ENCODE data around the gene NOLC1.
A peak's percentile ranks its signal among the peaks of the same experiment; 100 is the strongest.

NOLC1 gene

DNA sequence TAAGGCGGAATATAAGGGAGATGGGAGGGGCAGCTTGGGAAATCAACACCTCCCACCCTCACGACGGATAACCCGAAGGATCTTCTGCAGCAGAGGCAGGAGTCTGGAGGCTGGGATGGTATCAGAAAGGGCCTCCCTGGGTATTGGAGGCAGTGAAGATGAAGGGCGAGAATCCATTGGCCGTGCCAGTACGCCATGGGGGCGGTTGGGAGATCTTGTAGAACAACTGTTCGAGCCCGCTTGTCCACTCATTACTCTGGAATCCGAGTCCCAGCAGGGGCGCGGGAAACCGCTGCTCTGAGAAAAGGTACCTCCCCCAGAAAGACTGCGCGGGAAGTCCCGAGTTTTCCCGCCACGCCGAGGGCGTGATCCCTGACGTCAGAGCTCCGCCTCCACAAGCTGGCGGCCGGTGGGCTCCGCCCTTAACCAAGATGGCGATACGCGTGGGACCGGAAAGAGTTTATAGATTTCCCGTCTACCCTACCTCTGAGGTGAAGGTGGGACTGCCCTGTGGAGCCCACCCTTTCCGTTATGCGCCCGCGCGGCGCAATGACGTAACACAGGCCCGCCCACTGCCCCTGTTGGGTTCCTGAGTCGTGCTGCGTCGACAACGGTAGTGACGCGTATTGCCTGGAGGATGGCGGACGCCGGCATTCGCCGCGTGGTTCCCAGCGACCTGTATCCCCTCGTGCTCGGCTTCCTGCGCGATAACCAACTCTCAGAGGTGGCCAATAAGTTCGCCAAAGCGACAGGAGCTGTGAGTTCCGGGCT is at the start of gene NOLC1:
Gene NOLC1 (plus strand): TSS at position 616 of the 771 bp plus-strand sequence. CDS start 22 bp downstream, at position 638.
- peak; percentile 89 for DNase-seq (ENCODE audit: low spot score)

DNA sequence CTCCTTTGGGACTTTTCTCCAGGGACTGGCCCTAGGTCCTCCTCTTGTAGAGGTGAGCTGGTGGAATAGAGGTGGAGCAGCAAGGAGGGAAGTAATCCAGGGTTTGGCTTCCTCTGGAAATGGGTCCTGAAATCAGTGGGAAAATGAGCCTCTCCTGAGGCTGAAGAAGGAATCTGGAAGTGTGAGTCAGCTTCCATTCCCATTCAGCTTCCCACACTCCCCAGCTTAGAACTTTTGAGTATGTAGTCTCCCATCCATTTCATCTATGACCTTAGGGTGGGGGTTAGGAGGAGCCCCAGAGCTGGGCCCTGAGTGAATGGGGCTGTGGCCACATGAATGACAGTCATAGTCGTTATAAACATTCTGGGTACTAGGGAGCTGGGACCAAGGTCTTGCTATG is 49.8 kb upstream of the NOLC1 start:
- DNase-seq (ENCODE audit: low spot score), result no peak

DNA sequence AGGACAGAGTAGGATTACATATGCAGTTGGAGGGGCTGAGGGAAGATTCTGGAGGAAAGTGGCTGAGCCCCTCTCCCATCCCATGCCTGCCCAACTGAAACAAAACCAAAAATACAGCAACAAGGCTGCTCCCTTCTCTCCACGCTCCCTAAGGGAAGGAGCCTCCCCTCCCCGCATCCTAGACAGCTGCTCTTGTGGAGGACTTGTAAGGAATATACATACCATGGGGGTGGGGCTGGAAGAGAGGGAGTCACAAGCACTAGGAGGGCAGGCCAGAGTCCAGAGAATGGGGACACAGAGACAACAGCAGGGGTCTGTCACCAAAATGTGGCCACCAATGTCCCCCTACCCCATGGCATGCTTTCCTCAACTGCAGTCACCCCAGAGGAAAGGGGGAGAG is 45.2 kb upstream of the NOLC1 start:
- DNase-seq (ENCODE audit: low spot score), result no peak

DNA sequence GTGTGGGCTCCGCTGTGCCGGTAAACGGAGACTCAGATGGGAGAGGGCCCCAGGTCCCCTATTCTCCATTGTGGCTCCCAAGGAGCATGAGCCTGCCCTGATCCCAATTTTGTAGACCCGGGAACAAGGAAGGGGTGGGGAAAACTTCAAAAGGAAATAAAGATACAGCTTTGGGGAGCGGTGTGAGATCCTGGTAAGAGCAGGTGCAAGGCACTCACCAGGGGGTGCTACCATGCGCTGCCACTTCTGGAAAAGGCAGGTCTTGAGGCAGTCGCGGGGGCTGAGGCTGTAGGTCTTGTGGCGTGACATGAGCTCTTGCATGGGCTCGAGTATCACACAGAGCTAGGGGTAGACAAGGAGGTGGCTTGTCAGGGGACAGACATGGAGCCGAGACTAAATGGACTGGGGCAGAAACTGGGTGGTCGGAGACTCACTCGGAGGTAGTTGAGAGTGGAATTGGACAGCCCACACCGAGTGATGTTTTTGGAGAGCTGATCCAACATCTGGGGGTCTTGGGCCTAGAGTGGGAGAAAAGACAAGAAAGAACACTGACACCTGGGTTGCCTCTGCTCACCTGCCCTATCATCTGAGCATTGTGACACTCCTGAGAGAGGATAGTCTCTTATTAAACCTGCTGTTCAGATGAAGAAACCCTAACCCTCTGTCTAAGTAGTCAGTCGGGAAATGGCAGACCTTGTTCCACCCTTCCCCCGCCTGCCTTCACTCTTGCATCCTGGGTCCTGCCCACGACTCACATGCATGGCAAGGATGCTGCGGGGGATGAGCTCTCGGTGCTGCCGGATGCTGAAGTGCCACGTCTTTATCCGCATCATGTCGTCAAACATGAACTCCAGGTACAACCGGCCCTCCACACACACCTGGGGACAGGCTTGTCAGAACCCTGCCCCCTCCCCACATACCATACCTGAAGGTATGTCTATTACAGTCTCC is 42.7 kb upstream of the NOLC1 start:
- DNase-seq (ENCODE audit: low spot score), result no peak

DNA sequence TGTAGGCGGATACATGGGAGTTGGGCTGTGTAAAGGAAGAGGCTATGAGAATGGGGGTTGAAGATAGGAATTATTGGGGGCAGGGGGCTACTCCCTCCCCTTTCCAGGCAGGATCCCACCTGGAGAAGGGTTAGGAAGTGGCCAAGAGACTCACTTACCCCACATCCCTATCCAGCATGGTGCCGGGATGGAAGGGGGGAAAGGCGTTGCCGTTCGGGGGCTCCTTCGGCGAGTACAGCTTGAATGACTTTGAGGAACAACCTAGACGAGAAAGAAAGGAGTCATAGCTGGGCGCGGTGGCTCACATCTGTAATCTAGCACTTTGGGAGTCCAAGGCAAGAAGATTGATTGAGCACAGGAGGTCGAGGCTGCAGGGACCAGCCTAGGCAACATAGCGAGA is 40.9 kb upstream of the NOLC1 start:
- no peak for DNase-seq (ENCODE audit: low spot score)

DNA sequence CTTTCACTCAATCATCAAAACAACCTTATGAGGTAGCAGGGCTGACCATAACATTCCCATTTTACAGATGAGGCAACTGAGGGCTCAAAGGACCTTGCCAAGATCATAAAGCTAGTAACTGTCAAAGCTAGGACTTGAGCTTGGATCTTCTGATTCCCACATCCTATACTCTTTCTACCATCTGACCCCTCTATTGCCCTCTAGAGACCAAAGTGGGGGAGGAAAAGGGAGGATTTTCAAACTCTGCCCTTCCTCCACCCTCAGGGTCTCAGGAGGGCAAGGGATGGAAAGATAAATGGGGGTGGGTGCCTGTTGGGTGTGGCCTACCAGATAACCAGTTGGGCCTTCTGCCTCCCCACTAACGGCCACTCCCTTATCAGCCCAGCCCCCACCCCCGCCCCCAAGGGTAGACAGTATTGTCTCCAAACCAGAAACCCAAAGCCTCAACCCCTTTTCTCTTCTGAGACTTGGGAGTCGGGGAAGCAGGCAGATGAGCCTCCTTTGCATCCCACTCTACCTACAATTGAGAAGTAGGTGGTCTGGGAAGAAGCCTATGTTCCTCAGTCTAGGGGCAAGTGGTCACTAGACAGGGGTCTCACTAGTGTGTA is 39.9 kb upstream of the NOLC1 start:
- no peak for DNase-seq (ENCODE audit: low spot score)

DNA sequence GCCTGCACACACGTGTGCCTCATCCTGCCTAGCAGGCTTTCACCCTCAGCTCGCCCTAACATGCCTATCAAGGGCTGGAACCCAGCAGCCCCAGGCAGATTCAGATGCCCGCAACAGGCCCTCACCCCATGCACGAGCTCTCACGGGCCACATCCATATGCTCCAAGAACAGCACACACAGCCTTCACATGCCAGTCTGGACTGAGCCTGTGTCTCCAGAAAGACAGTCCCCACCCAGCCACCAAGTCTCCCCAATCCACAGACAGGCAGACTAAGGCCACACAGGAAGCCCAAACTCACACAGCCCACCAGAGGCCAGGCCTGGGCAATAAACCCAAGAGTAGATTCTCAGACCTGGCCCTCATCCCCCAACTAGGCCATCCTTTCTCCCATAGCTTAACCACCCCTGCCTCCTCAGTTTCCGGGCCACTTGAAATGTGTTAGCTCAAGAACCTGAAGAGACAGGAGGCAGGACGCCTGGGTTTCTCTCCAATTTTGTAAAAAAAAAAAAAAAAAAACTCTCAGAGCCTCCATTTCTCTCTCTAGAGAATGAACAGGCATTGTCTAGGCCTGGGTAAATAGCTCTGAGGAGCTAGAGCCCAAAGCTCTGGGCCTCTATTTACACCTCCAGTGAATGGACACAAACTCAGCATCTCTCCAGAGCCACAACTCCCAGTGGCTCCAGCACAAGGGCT is 38.8 kb upstream of the NOLC1 start:
- DNase-seq (ENCODE audit: low spot score), result no peak

DNA sequence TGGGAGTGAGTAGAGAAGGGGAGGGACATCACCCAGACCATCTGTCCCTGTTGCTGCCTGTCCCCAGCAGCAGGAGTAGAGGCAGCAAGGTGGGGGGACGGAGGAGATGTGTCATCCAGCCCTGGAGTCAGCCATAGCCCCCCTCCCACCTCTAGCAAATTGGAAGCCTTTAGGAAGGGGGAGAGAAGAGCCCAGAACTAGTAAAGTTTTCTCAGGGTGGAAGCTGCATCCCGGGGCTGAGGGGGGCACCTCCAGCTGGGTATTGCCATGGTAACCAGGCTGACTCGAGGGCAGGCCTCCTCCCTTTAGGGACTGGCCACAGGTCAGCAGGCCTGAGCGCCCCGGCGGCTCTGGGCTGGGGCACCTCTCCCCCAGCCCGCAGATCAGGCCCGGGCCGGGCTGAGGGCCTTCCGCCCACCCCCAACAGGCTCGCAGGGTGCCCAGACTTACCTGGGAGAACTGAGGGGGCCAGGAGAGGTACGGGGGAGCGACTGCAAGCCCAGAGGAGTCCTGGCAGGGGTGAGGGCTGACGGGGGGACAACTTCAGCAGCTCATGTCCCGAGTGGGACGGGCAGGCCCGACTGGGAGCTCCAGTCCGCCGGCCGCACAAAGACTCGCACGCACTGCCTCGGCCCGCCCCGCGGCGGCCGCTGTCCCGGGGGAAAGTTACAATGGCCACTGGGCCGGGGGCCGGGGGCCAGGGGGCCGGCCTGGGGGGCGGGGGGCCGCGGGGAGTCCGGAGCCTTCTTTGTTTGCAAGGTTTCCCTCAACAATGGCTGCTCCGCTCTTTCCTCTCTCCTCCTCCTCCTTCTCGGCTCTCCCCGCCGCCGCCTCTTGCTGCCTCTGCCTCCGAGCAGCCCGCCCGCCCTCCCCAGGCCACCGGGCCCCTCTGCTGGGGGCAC is 38.0 kb upstream of the NOLC1 start:
- peak; percentile 59 for DNase-seq (ENCODE audit: low spot score)

DNA sequence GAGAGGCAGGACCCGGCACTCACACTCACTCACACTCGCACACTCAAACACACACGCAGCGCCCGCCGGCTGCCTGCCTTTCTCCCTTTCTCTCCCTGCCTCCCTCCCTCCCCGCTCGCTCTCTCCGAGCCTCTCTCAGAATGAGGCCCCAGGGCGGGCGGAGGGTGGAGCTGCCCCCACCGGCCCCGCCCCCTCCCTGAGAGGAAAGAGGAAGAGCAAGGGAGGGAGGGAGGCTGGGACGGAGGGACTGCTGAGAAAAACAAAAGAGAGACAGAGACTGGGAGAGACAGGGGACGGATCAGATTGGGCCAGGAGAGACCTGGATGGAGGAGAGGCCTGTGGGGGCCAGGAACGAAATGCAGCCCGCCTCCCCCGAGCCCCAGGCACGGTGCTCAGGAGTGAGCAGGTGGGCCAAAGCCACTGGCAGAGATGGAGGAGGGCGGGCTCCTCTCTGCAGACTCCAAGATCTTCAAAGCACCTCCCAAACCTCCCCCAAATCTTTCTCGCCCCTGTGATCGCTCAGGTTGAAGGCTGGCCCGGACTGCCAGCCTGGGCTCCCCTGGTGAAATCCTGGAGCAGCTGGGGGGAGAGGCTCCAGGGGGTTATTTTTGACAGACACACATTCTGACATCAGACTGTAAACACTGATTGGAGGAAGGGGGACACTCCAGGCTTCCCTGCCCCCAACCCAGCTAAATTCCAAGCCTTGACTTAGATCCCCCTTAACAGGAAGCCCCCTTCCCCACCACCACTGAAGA is 37.1 kb upstream of the NOLC1 start:
- peak; percentile 75 for DNase-seq (ENCODE audit: low spot score)

DNA sequence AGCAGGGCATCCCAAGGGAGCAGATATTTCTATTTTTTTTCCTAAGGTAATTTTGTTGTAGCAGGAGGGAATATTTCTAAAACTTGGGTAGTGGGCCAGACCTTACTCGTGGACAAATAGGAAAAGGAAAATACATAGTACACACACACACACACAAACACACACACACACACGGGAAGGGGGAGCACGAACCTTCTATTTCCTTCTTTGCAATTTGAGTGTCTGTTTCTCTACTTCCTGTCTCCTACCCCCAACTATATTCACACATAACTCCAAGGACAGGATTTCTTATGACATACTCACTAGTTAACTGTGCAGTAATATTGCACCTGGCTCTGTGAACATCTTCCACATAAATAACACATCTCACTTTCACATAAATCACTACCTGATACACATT is 36.4 kb upstream of the NOLC1 start:
- DNase-seq (ENCODE audit: low spot score), result no peak

DNA sequence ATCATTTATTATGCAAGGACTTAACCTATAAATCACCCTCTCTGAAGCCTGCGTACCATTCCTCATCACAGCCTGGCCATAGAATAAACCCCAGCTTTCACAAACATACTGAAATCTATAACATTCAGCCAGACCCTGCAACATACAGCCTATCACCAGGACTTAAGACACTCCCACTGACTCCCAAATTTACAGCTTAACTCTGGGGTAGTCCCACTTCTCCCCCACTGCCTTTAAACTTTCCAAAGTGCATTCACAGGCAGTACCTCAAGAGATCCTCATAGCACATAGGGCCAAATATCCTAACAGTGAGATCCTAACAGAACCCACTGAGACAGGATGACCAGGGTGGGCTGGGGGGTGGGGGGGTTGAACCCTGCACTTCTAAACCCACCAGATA is 35.5 kb upstream of the NOLC1 start:
- DNase-seq (ENCODE audit: low spot score), result no peak

DNA sequence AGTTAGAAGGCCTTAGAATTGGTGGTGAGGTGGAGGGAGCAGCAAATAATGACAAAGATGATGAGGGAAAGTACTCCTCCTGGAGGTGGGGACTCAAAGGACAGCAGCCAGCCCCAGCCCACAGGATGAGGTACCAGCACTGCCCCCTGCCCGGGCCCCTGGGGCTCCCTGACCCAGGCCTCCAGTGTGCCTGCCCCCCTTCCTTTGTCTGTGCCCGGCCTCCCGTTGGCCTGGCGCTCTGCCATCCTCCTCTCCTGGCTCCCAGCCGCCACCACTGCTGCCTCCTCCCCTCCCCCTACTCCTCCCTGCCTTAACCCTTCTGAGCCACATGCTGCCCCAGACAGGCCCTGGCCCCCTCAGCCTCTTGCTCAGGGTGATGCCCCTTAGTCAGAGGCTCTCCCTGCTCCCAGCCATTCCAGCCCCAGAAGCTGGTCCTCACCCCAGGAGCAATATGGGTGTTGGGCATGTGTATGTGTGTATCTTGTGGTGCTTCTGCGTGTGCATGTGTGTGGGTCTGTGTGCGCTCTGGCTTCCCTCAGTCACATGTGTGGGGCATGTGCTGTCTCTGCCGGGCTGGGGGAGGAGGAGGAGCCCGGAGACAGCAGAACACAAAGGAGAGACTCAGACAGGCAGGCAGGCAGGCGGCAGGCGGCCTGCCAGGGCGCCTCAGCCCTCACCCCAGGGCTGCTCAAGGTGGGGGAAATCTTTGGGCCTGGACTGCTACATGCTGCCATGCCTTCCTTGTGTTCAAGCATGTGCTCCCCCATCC is 34.6 kb upstream of the NOLC1 start:
- DNase-seq (ENCODE audit: low spot score), result peak; percentile 70

DNA sequence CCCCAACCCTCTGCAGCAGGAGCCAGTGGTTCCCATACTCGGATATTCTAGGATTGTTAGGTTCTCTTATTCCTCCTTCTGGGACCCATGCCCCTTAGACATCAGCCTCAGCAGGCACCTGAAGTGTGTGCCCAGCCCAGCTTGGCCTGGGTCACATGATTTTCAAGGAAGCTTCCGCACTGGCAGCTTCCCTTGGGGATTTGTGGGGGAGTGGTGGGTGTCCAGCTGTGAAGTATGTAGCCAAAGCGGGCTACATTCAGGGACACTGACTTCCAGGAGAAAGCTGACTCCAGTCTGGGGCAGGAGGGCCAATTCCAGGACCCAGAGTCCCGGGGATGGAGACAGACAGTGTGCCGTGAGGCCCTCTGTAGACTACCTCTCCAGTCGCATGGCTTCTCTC is 33.3 kb upstream of the NOLC1 start:
- DNase-seq (ENCODE audit: low spot score), result no peak

DNA sequence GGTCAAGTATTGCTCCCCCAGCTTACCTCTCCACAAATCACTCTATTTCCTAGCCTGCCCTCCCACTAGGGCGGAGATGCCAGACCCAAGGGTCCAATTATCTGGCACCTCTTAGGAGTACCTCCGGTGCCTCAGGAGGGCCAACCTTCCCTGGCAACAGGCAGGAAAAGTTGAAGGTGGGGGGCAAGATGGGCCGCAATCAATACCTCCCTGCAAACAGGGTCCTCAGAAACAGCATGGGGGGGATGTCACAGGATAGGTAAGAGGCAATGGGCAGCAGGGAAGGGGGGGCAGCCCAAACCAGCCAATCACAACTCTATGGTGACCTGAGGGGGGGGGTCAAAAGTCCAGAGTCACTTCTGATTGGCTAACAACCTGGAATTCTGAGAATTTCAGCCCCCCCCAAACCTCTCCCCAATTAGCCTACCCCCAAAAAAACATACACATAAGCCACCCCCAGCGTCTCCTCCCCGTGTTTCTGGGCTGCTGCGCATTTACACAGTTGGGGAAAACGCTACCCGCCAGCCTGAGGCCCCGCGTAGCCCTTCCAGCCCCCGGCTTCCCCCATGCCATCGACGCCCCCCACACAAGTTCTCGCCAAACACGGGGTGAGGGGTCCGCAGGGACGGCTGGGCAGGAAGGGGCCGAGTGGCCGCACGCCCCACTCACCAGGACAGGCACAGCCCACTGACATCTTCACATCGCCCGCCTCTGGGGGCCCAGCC is 32.6 kb upstream of the NOLC1 start:
- DNase-seq (ENCODE audit: low spot score), result no peak

DNA sequence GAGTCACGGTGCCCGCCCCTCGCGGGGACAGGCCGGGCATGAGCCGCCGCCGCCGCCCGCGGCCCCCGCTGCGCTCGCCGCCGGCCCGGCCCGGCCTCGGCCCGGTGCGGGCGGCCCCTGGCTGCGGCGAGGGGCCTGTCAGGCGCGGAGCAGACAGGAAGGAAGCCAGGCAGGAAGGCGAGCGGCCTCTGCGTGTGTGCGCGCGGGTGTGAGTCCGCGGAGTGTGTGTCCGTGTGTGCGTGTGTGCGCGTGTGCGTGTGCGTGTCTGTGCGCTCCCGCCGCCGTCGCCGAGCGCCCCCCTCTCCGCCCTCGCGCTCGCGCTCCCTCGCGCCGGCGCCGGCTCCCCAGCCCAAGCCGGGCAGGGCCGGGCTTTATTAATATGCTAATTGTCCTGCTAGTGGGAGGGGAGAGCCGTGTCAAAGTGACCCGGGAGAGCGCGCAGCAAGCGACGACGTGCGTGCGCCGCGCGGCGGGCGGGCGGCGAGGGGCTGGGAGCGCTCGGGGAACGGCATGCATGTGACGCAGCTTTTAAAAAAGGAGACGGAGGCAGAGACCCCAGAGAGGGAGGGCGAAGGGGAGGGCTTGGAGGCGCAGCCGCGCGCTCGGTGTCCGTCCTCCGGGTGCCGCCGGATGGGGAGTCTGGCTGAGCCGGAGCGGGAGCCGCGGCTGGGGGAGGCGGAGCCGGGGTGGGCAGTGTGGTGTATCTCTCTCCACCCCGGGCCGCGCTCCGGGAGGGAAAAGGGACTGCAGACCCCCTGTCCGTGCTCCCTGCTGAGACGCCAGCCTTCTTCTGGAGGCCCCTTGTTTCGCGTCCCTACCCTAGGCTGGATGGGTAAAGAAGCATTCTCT is 31.8 kb upstream of the NOLC1 start, which contains the start of gene LDB1:
Gene LDB1 (minus strand): TSS at position 227 of the 849 bp plus-strand sequence. CDS start 258 bp downstream, outside the sequence.
- DNase-seq (ENCODE audit: low spot score), result peak; percentile 82

DNA sequence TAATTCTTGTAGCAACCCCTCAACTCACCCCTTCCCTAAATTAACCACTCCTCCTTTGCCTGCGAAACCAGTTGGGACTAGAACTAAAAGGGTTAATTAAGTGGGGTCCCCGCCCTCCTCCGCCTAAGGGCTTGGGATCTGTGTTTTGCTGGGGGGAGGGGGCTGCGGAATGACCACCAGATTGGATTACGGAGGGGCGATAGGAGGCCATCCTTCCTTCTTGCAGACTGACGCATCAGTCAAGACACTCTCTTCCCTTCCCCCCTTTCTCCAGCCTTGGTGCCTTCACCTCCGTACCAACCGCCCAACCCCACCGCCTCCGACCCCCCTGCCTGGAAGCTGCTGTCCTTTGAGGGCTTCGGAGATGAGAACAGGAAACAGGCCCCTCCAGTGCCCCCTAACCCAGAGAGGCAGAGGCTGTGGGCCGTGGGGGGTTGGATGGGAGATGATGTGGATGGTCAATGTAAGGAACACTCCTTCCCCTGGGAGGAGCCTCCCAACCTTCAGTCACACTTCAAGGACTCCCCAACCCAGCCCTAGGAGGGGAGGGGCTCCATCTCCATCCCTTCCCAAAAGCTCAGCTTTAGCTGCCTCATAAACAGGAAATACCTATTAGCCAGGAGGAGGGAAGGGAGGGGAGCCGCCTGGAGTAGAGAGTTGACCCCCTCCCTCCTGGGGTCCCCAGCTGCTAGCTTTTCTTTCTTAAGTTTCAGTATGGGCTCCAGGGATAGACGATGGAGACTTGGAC is 31.0 kb upstream of the NOLC1 start:
- no peak for DNase-seq (ENCODE audit: low spot score)
